GM19023 (cell line): Measurements from ENCODE around the gene GATAD2A.

Experiments
- ATAC-seq: cut with Tn5 transposase; IDR thresholded peaks from one replicate; pipeline ENCODE4 v1.9.1; 2021; ENCODE audit warnings: mild to moderate bottlenecking, moderate library complexity; ENCODE audit not compliant: unreplicated experiment

GATAD2A gene

DNA sequence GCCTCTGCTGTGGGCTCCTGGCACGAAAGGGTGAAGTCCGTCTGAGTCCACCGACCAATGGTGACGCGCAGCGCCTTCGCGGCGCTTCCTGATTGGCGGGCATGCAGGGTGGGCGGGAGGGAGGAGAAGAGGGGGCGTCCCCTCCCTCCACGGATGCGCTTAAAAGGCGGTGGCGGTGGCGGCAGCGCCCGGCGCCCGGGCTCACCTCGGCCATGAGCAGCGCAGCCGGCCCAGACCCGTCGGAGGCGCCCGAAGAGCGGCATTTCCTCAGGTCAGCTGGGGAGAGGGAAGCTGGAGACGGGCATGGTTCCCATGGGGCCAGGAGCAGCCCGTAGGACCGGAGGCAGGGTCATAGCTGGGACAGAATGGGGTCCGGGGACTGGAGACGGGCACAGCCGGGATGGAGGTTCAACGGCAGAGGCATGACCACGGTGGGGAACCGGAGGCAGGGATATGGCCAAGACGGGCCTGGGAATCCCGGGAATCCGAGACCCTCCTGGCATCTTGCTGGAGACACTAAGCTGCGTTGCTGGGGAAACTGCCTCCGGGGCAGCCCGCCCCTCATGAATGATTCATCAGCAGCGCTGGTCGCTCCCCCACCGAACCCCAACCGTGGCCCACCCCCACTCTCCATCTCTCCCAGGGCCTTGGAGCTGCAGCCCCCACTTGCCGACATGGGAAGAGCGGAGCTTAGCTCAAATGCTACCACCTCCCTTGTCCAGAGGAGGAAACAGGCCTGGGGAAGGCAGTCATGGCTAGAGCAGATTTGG is 123.4 kb downstream of the GATAD2A start, which contains the start of gene YJEFN3:
Gene YJEFN3, plus strand, starts transcription at position 191 of the 770 bp plus-strand sequence. Its CDS starts 22 bp downstream, at position 213.
- ATAC-seq = no peak

GRCh38 chr19:19529783-19530422 is 124.4 kb downstream of the GATAD2A start:
- ATAC-seq = no peak

- no peak for ATAC-seq
These were observed 124.9 kb downstream of the GATAD2A start for GRCh38 chr19:19530423-19530804.

- ATAC-seq = no peak
These were observed 125.4 kb downstream of the GATAD2A start for GRCh38 chr19:19530889-19531288.

DNA sequence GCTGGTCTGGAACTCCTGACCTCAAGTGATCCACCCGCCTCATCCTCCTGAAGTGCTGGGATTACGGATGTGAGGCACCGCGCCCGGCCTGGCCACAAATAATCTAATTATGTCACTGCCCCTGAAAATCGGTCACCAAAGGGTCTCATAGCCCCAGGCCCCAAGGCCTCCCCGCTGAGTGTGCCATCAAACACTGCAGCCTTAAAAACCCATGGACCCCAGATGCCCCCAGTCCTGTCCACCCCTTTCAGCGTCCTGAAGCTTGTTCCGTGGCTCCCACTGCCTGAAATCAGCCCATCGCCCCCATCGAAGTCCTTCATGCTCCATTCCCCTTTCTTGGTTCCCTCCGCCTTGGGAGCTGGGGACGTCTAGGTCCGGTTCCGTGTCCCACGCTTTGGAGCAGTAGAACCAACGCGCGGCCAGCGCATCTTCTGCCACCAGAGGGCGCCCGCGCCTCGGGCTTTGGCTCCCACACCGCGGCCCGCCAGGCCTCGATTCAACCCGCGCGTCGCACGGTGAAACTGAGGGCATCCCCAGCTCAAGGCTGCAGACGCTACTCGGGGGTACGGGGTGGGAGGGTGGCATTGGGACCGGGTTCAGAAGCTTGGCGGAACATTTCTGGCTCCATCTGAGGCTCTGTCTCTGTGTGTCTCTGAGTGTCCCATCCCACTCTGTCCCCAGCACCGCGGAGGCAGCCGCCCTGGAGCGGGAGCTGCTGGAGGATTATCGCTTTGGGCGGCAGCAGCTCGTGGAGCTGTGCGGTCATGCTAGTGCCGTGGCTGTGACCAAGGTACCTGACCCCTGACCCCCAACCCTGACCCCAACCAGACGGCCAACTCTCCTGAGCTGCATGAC is 126.7 kb downstream of the GATAD2A start:
- ATAC-seq = no peak

- no peak for ATAC-seq
These were observed 127.6 kb downstream of the GATAD2A start for GRCh38 chr19:19532806-19533701.

- no peak for ATAC-seq
These were observed 128.4 kb downstream of the GATAD2A start for GRCh38 chr19:19533841-19534240.

DNA sequence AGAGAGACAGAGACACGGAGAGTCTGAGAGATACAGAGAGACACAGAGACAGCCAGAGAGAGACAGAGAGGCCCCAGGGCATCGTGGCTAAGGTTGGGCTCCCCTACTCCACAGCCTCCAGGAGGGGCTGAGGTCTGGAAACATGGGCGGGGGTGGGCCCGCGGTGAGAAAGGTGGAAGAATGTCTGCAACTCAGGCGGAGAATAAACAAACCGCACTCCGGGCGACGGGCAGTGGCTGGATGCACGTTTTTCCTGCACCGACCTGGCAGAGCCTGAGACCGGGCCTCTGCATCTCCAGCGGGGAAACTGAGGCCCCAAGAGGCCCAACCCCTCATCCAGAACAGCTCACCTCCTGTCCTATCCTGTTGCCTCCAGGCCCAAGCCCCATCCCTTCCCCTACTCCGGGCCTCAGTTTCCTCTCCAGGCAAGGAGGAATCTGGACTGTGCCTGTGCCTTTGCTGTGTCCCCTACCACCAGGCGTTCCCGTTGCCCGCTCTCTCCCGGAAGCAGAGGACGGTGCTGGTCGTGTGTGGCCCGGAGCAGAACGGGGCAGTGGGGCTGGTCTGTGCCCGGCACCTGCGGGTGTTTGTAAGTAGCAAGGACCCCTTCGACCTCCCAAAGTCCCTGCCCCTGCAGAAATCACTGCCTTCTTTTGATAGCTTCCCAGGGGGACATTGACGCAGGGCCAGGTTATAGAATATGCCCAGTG is 129.2 kb downstream of the GATAD2A start:
- no peak for ATAC-seq

DNA sequence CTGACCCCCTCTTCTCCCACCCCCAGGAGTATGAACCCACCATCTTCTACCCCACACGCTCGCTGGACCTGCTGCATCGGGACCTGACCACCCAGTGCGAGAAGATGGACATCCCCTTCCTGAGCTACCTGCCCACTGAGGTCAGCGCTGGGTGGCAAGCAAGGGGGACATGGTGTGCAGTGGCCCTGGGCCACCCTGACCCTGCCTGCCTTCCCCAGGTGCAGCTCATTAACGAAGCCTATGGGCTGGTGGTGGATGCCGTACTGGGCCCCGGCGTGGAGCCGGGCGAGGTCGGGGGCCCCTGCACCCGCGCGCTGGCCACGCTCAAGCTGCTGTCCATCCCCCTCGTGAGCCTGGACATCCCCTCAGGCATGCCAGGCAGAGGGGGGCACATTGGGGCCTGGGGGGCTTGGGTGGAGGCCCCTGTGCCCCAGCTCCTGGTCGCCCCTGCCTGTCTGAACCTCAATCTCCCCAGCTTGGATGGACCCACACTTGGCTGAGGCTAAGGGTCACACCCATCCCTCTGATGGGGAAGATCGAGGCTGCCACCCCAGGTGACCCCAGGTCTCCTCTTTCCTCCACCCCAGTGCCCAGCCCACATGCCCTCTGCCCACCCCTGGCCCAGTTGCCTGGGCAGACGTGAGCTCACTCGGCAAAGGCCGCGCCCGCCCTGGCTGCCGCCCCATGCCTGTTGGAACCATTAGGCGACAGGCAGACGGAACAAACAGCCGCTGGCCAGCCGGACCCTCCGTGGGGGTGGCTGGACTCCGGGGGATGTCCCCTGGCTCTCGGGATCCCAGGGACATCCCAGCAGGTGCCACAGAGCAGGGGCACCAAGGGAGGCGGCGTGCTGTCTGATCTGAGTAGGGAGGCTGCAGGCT is 130.1 kb downstream of the GATAD2A start:
- no peak for ATAC-seq

GRCh38 chr19:19537075-19538048 is 131.9 kb downstream of the GATAD2A start:
- no peak for ATAC-seq

- ATAC-seq = no peak
These were observed 132.7 kb downstream of the GATAD2A start, which contains the start of gene CILP2 for GRCh38 chr19:19538061-19538784. Gene CILP2, plus strand, starts transcription at chr19:19538265. Its CDS starts 85 bp downstream, at chr19:19538350.

GRCh38 chr19:19538785-19539166 is 133.3 kb downstream of the GATAD2A start:
- no peak for ATAC-seq

GRCh38 chr19:19539698-19540063 is 134.2 kb downstream of the GATAD2A start:
- no peak for ATAC-seq

DNA sequence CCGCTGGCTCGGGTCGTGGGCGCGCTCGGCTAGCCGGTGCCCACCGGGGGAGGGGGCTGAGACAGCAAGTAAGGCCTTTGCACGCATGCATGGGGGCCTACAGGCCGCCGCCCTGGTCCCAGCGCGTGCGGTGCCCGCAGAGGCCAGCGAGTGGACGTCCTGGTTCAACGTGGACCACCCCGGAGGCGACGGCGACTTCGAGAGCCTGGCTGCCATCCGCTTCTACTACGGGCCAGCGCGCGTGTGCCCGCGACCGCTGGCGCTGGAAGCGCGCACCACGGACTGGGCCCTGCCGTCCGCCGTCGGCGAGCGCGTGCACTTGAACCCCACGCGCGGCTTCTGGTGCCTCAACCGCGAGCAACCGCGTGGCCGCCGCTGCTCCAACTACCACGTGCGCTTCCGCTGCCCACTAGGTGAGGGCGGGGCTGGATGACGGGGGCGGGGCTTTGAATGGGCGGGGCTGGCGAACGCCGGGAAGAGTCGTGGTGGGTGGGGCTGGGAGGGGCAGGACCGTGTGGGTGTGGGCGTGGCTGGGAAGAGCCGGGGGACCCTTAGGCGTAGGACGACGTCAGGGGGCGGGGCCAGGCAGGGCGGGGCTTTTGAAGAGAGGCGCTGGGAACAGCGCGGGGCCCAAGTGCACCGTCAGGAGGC is 134.7 kb downstream of the GATAD2A start:
- ATAC-seq = no peak

GRCh38 chr19:19540715-19541515 is 135.4 kb downstream of the GATAD2A start:
- peak; percentile 51 for ATAC-seq

GRCh38 chr19:19541616-19542015 is 136.1 kb downstream of the GATAD2A start:
- no peak for ATAC-seq
